HuH-7 (cell line): ENCODE results near the gene VSTM2B.
"Not testable (repeated sequence)": the region's sequence is repeated elsewhere in the genome, so short reads cannot be mapped to it uniquely, and the experiment has no call there.

Experiments
- DNase-seq: peaks from one replicate; pipeline ENCODE4 v3.0.0; 2011; ENCODE audit warnings: low spot score

VSTM2B gene

GRCh38 chr19:29531458-29532025 lies 5.7 kb downstream of the VSTM2B start:
- DNase-seq: no peak

- DNase-seq: no peak
Observed at GRCh38 chr19:29532097-29532496, 6.3 kb downstream of the VSTM2B start.

GRCh38 chr19:29532956-29533355 lies 7.2 kb downstream of the VSTM2B start:
- DNase-seq: no peak

GRCh38 chr19:29533578-29534544 lies 8.1 kb downstream of the VSTM2B start:
- DNase-seq: no peak

GRCh38 chr19:29535214-29535831 lies 9.5 kb downstream of the VSTM2B start:
- DNase-seq: no peak

- DNase-seq: no peak
Observed at GRCh38 chr19:29535984-29536508, 10.3 kb downstream of the VSTM2B start.

GRCh38 chr19:29537181-29537580 lies 11.4 kb downstream of the VSTM2B start:
- DNase-seq: no peak

GRCh38 chr19:29537601-29538000 lies 11.8 kb downstream of the VSTM2B start:
- DNase-seq: no peak

GRCh38 chr19:29538146-29538545 lies 12.4 kb downstream of the VSTM2B start:
- no peak for DNase-seq

- DNase-seq: no peak
Observed at GRCh38 chr19:29538651-29539050, 12.9 kb downstream of the VSTM2B start.

- DNase-seq: no peak
Observed at GRCh38 chr19:29539131-29539530, 13.3 kb downstream of the VSTM2B start.

- DNase-seq: no peak
Observed at GRCh38 chr19:29539670-29540069, 13.9 kb downstream of the VSTM2B start.

GRCh38 chr19:29540114-29540513 lies 14.3 kb downstream of the VSTM2B start:
- DNase-seq: no peak

GRCh38 chr19:29541473-29542253 lies 15.9 kb downstream of the VSTM2B start:
- no peak for DNase-seq

GRCh38 chr19:29542327-29542726 lies 16.5 kb downstream of the VSTM2B start:
- no peak for DNase-seq

GRCh38 chr19:29542776-29543175 lies 17.0 kb downstream of the VSTM2B start:
- no peak for DNase-seq

- DNase-seq: no peak
Observed at GRCh38 chr19:29543381-29543780, 17.6 kb downstream of the VSTM2B start.

GRCh38 chr19:29544656-29545360 lies 19.0 kb downstream of the VSTM2B start:
- DNase-seq: no peak

GRCh38 chr19:29545447-29545846 lies 19.7 kb downstream of the VSTM2B start:
- not testable (repeated sequence) for DNase-seq

- no peak for DNase-seq
Observed at GRCh38 chr19:29545866-29546582, 20.2 kb downstream of the VSTM2B start.
